GM23338 (cell line): ENCODE results near the gene MTMR3. TPM values are rescaled to one million over a fixed set of nuclear protein-coding genes. Genes with fewer than 3 reads are reported as not detected.

Experiments
- ATAC-seq: fragments of 200-7000 bp; cut with Tn5 transposase; 3 replicates; pipeline ENCODE4 v1.9.1; 2020
- DNase-seq: peaks from one replicate; pipeline ENCODE4 v3.0.0-alpha.2; 2015; ENCODE audit warnings: low spot score
- H2AFZ ChIP-seq: fragments of 200-600 bp; sonication (generic); 2 replicates; pipeline ENCODE4 v1.8.0; 2016; ENCODE audit warnings: antibody characterized with exemption, mild to moderate bottlenecking, moderate library complexity
- H3F3A ChIP-seq: fragments of 200-600 bp; sonication (generic); replicated peaks from 2 replicates; pipeline ENCODE4 v1.8.0; 2017; ENCODE audit warnings: antibody characterized with exemption, mixed run types, low read depth
- H3K27ac ChIP-seq: fragments of 200-600 bp; sonication (generic); 2 replicates; pipeline ENCODE4 v1.6.1; 2016; ENCODE audit warnings: low read depth
- H3K27me3 ChIP-seq: fragments of 200-600 bp; sonication (generic); 2 replicates; pipeline ENCODE4 v1.8.0; 2016; ENCODE audit warnings: mild to moderate bottlenecking, mixed run types, moderate library complexity; ENCODE audit not compliant: insufficient read depth
- H3K36me3 ChIP-seq: fragments of 200-600 bp; sonication (generic); 2 replicates; pipeline ENCODE4 v1.8.0; 2016; ENCODE audit warnings: mild to moderate bottlenecking; ENCODE audit not compliant: insufficient read depth
- H3K4me1 ChIP-seq: fragments of 200-600 bp; sonication (generic); 2 replicates; pipeline ENCODE4 v1.8.0; 2016; ENCODE audit warnings: mild to moderate bottlenecking, moderate library complexity; ENCODE audit not compliant: insufficient read depth
- H3K4me2 ChIP-seq: fragments of 200-600 bp; sonication (generic); 2 replicates; pipeline ENCODE4 v1.7.1; 2017; ENCODE audit warnings: mixed run types
- H3K4me3 ChIP-seq: fragments of 200-600 bp; sonication (generic); 2 replicates; pipeline ENCODE4 v1.6.1; 2016; ENCODE audit warnings: mixed run types
- H3K79me2 ChIP-seq: fragments of 200-600 bp; sonication (generic); replicated peaks from 2 replicates; pipeline ENCODE4 v1.8.0; 2017; ENCODE audit warnings: mild to moderate bottlenecking; ENCODE audit not compliant: insufficient read depth
- H3K9me2 ChIP-seq: fragments of 200-600 bp; sonication (generic); 2 replicates; pipeline ENCODE4 v1.8.0; 2017; ENCODE audit not compliant: insufficient read depth
- H4K20me1 ChIP-seq: fragments of 200-600 bp; sonication (generic); replicated peaks from 2 replicates; pipeline ENCODE4 v1.8.0; 2017; ENCODE audit warnings: mild to moderate bottlenecking; ENCODE audit not compliant: insufficient read depth
- H3K27ac Mint-ChIP-seq: 2 replicates; pipeline ENCODE4 v1.8.0; 2020; ENCODE audit warnings: inconsistent platforms, mild to moderate bottlenecking, moderate library complexity, mixed read lengths
- H3K27me3 Mint-ChIP-seq: 3 replicates; pipeline ENCODE4 v1.8.0; 2022; ENCODE audit warnings: low read depth, mild to moderate bottlenecking, moderate library complexity, mixed read lengths, inconsistent platforms; ENCODE audit not compliant: insufficient read depth, poor library complexity
- H3K36me3 Mint-ChIP-seq: 3 replicates; pipeline ENCODE4 v1.8.0; 2021; ENCODE audit warnings: low read depth, mild to moderate bottlenecking, inconsistent platforms, moderate library complexity, mixed read lengths
- H3K4me1 Mint-ChIP-seq: 3 replicates; pipeline ENCODE4 v1.8.0; 2020; ENCODE audit warnings: mild to moderate bottlenecking, inconsistent platforms, mixed read lengths
- H3K4me3 Mint-ChIP-seq: 3 replicates; pipeline ENCODE4 v1.8.0; 2021; ENCODE audit warnings: moderate library complexity, mild to moderate bottlenecking, inconsistent platforms, mixed read lengths
- H3K9me3 Mint-ChIP-seq: 3 replicates; pipeline ENCODE4 v1.8.0; 2020; ENCODE audit warnings: moderate library complexity, mild to moderate bottlenecking, inconsistent platforms, mixed read lengths
- ETS1 ChIP-seq: IDR thresholded peaks from 2 replicates; pipeline ENCODE4 v1.6.1; 2016; ENCODE audit warnings: antibody characterized with exemption
- EZH2 ChIP-seq: fragments of 200-600 bp; sonication (generic); IDR thresholded peaks from one replicate; pipeline ENCODE4 v1.8.0; 2017; ENCODE audit warnings: antibody characterized with exemption, mild to moderate bottlenecking, low read depth; ENCODE audit not compliant: unreplicated experiment
- EZH2phosphoT487 ChIP-seq: fragments of 200-600 bp; sonication (generic); IDR thresholded peaks from one replicate; pipeline ENCODE4 v1.8.1; 2018; ENCODE audit warnings: antibody characterized with exemption; ENCODE audit not compliant: unreplicated experiment
- JUNB ChIP-seq: IDR thresholded peaks from one replicate; pipeline ENCODE4 v1.6.1; 2016; ENCODE audit warnings: antibody characterized with exemption; ENCODE audit not compliant: unreplicated experiment
- NANOG ChIP-seq: IDR thresholded peaks from 2 replicates; pipeline ENCODE4 v1.6.1; 2016; ENCODE audit warnings: antibody characterized with exemption, borderline replicate concordance
- POLR2AphosphoS5 ChIP-seq: IDR thresholded peaks from 2 replicates; pipeline ENCODE4 v1.6.1; 2016; ENCODE audit warnings: antibody characterized with exemption, low read depth
- REST ChIP-seq: IDR thresholded peaks from one replicate; pipeline ENCODE4 v1.6.1; 2018; ENCODE audit warnings: antibody characterized with exemption; ENCODE audit not compliant: unreplicated experiment
- STAT1 ChIP-seq: IDR thresholded peaks from one replicate; pipeline ENCODE4 v1.6.1; 2016; ENCODE audit warnings: antibody characterized with exemption; ENCODE audit not compliant: unreplicated experiment
- ZNF114 ChIP-seq: fragments of 250-450 bp; sonication (Bioruptor Pico); IDR thresholded peaks from 2 replicates; pipeline ENCODE4 v1.5.0; 2020; ENCODE audit warnings: mild to moderate bottlenecking, moderate library complexity
- ZNF331 ChIP-seq: fragments of 250-450 bp; sonication (Bioruptor Pico); IDR thresholded peaks from 2 replicates; pipeline ENCODE4 v1.5.0; 2020; ENCODE audit warnings: low read depth, mild to moderate bottlenecking, moderate library complexity
- ZNF462 ChIP-seq: fragments of 250-450 bp; sonication (Bioruptor Pico); IDR thresholded peaks from 2 replicates; pipeline ENCODE4 v1.5.0; 2020; ENCODE audit warnings: mild to moderate bottlenecking, moderate library complexity
- polyA plus RNA-seq: library from polyadenylated mRNA; unstranded; fragments of >200 nt; fragmentation: Nextera tagmentation; extraction: Ambion mirVana; gene quantifications from 2 replicates; pipeline ENCODE4 v1.2.1, GENCODE V29; 2016
- total RNA-seq: library from RNA; depleted of rRNA; stranded (reverse); fragments of >200 nt; shearing (Covaris generic); gene quantifications from 2 replicates; pipeline ENCODE4 v1.2.3, GENCODE V29; 2014

The MTMR3 gene
- total and polyA plus RNA-seq, 2 experiments from 2014 or later = 5.2 to 27.4 TPM

- no peak overlapping the region for H3K4me3 Mint-ChIP-seq
- H3K27ac ChIP-seq = no peak overlapping the region
- no peak for ATAC-seq
- no peak overlapping the region for H2AFZ ChIP-seq
- no peak for DNase-seq
- no peak overlapping the region for H3K4me2 ChIP-seq
- no peaks in the 10 kb centered on the region for H3K27me3 ChIP-seq
- H3K36me3 ChIP-seq = no peaks in the 10 kb centered on the region
- no peaks in the 10 kb centered on the region for H3K79me2 ChIP-seq
- no peak overlapping the region for H3K27ac Mint-ChIP-seq
- H3K36me3 Mint-ChIP-seq = no peaks in the 10 kb centered on the region
- 0 out of 2 replicates have a peak, but pooled peaks cover 6% of the 10 kb centered on the region for H3K4me1 ChIP-seq
- no peak for TF ChIP-seq NANOG
- no peak overlapping the region for H3K4me3 ChIP-seq
- peaks cover 11% of the 10 kb centered on the region for H3K27me3 Mint-ChIP-seq
- no peaks in the 10 kb centered on the region for H4K20me1 ChIP-seq
- no peaks in the 10 kb centered on the region for H3K9me3 Mint-ChIP-seq
- no peaks in the 10 kb centered on the region for H3F3A ChIP-seq
- H3K4me1 Mint-ChIP-seq = peaks cover 6% of the 10 kb centered on the region; the same call in 2 of the 3 replicates
- no peaks in the 10 kb centered on the region for H3K9me2 ChIP-seq
Observed at GRCh38 chr22:30040499-30041260, 157.7 kb downstream of the MTMR3 start.

- Mint-ChIP-seq H3K4me3 (no peak overlapping the region), H3K4me1 (peaks cover 6% of the 10 kb centered on the region; the same call in 2 of the 3 replicates), H3K9me3 (no peaks in the 10 kb centered on the region), H3K27ac (no peak overlapping the region), H3K27me3 (peaks cover 15% of the 10 kb centered on the region), H3K36me3 (no peaks in the 10 kb centered on the region)
- Histone ChIP-seq H3K27me3 (no peaks in the 10 kb centered on the region), H3K36me3 (no peaks in the 10 kb centered on the region), H3K79me2 (no peaks in the 10 kb centered on the region), H2AFZ (no peak overlapping the region), H3K4me2 (no peak overlapping the region), H3K27ac (no peak overlapping the region), H3K4me3 (no peak overlapping the region), H3K9me2 (no peaks in the 10 kb centered on the region), H4K20me1 (no peaks in the 10 kb centered on the region), H3F3A (no peaks in the 10 kb centered on the region), H3K4me1 (0 out of 2 replicates have a peak, but pooled peaks cover 6% of the 10 kb centered on the region)
- no peak for DNase-seq
- no peak for ATAC-seq
- TF ChIP-seq EZH2 (no peak), ETS1 (no peak), REST (no peak), ZNF114 (CRISPR knock-in tag) (no peak), STAT1 (no peak), POLR2AphosphoS5 (no peak), ZNF331 (CRISPR knock-in tag) (no peak), EZH2phosphoT487 (no peak), NANOG (no peak), JUNB (no peak), ZNF462 (no peak)
Observed at GRCh38 chr22:30041475-30041874, 158.5 kb downstream of the MTMR3 start.
